GM12874 (cell line): ENCODE results near the gene DCTD.

Experiments
- CTCF ChIP-seq: IDR thresholded peaks from 2 replicates; pipeline ENCODE4 v1.5.1; 2011; ENCODE audit warnings: low read depth, mild to moderate bottlenecking, control low read depth, low read length, moderate library complexity; ENCODE audit not compliant: insufficient read depth

DCTD gene

GRCh38 chr4:182925855-182926254 is 8.7 kb upstream of the DCTD start:
- TF ChIP-seq CTCF = no peak

- TF ChIP-seq CTCF = peak; percentile 76
Observed at GRCh38 chr4:182925298-182925757, 8.1 kb upstream of the DCTD start.

GRCh38 chr4:182924497-182924896 is 7.3 kb upstream of the DCTD start:
- no peak for TF ChIP-seq CTCF

- TF ChIP-seq CTCF = no peak
Observed at GRCh38 chr4:182923796-182924340, 6.7 kb upstream of the DCTD start.

- no peak for TF ChIP-seq CTCF
Observed at GRCh38 chr4:182923366-182923765, 6.2 kb upstream of the DCTD start.

- TF ChIP-seq CTCF = no peak
Observed at GRCh38 chr4:182922501-182923284, 5.5 kb upstream of the DCTD start.

- no peak for TF ChIP-seq CTCF
Observed at GRCh38 chr4:182921608-182922007, 4.4 kb upstream of the DCTD start.
